Hepatocyte (in vitro differentiated cells): Measurements from ENCODE around the gene ACSL5.

Experiments used
- EZH2phosphoT487 ChIP-seq: fragments of 200-600 bp; sonication (generic); IDR thresholded peaks from one replicate; pipeline ENCODE4 v1.6.1; 2018; ENCODE audit warnings: antibody characterized with exemption, mild to moderate bottlenecking, low read depth, moderate library complexity; ENCODE audit not compliant: unreplicated experiment, severe bottlenecking
- TF ChIP-seq, protein P1 (sequence below): fragments of 200-600 bp; sonication (generic); IDR thresholded peaks from 2 replicates; pipeline ENCODE4 v1.5.1; 2016; ENCODE audit warnings: antibody characterized with exemption, mild to moderate bottlenecking; ENCODE audit not compliant: poor library complexity

DNA sequence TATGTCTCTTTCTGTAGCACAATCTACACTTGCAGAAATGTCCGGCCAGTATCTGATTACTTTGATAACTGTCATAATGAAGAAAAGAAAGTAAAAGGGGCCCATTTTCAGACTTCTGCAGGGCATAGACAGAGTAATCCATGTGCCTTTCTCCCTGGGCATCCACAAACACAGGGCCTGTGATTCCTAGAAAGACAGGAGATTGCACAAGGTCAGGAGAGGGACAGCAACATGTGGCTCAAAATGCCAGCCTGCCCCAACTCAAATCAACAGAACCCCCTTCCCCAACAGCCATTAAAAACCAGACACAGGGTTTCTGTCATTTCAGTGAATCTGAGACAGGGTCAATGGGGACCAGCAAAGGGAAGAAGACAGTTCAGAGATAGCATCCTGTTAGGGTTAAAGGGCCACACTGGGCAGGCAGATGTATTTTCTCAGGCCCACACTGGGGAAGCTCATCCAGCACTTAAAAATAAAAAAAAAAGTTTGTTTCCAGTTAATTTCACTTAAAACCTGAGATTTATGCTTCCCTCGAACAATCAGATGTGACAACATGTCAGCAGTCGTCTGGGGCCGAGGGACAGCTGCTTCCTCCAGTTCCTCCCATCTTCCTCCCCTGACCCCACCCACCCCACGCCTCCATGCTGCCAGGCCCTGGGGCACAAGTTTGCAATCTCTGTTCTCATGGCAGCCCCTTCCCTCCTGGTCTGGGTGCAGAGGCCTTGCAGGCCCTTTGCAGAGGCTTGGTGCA lies 30.7 kb upstream of the ACSL5 start:
- TF ChIP-seq, protein P1, sequence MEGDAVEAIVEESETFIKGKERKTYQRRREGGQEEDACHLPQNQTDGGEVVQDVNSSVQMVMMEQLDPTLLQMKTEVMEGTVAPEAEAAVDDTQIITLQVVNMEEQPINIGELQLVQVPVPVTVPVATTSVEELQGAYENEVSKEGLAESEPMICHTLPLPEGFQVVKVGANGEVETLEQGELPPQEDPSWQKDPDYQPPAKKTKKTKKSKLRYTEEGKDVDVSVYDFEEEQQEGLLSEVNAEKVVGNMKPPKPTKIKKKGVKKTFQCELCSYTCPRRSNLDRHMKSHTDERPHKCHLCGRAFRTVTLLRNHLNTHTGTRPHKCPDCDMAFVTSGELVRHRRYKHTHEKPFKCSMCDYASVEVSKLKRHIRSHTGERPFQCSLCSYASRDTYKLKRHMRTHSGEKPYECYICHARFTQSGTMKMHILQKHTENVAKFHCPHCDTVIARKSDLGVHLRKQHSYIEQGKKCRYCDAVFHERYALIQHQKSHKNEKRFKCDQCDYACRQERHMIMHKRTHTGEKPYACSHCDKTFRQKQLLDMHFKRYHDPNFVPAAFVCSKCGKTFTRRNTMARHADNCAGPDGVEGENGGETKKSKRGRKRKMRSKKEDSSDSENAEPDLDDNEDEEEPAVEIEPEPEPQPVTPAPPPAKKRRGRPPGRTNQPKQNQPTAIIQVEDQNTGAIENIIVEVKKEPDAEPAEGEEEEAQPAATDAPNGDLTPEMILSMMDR = no peak
- no peak for TF ChIP-seq EZH2phosphoT487
